ENCODE results near the gene HEPN1. TPM values are rescaled to one million over a fixed set of nuclear protein-coding genes. Genes with fewer than 3 reads are reported as not detected.

The HEPN1 gene
- total RNA-seq, 1 experiment from 2014 or later, result not detected

- ChIA-PET CTCF (no interaction called here), POLR2A (ENCODE audit: unreplicated experiment) (no interaction called here)
- Histone ChIP-seq H3K4me3 (no peak overlapping the region), H3K27me3 (ENCODE audit: insufficient read depth, low read depth) (peaks cover 10% of the 10 kb centered on the region; the same call in 1 of the 2 replicates), H3F3A (ENCODE audit: insufficient read depth, low read depth) (no peaks in the 10 kb centered on the region; the same call in 1 of the 2 replicates), H3K9me3 (ENCODE audit: insufficient read depth, low read depth) (no peaks in the 10 kb centered on the region), H4K20me1 (ENCODE audit: insufficient read depth) (no peaks in the 10 kb centered on the region), H3K79me2 (ENCODE audit: low read depth) (no peaks in the 10 kb centered on the region), H3K4me2 (no peak overlapping the region), H2AFZ (no peak overlapping the region), H3K27ac (no peak overlapping the region), H3K9me2 (ENCODE audit: insufficient read depth) (no peaks in the 10 kb centered on the region), H3K4me1 (replicated peaks; ENCODE audit: insufficient read depth) (0 out of 2 replicates have a peak, but pooled peaks cover 7% of the 10 kb centered on the region), H3K36me3 (ENCODE audit: low read depth) (no peaks in the 10 kb centered on the region)
- BruUV-seq (replicated peaks), result no TSS peak
- no peak for DNase-seq
- intact Hi-C loops (cut with micrococcal nuclease; ENCODE audit: unreplicated experiment), result no loop called here
- TF ChIP-seq CTCF (conservative IDR thresholded peaks at IDR 0.05), result no peak
- TF ChIP-seq EZH2 (IDR thresholded peaks at IDR 0.05; ENCODE audit: low read depth), result no peak
Measured at GRCh38 chr11:124930799-124931198, 11.7 kb downstream of the HEPN1 start.

GRCh38 chr11:124934862-124935547 is 16.0 kb downstream of the HEPN1 start:
- no peaks in the 10 kb centered on the region for H3K9me2 ChIP-seq (ENCODE audit: insufficient read depth)
- 0 out of 2 replicates have a peak, but pooled peaks cover 7% of the 10 kb centered on the region for H3K4me1 ChIP-seq (replicated peaks; ENCODE audit: insufficient read depth)
- no peak overlapping the region for H3K27ac ChIP-seq
- H3K4me2 ChIP-seq, result no peak overlapping the region
- no peaks in the 10 kb centered on the region for H3K9me3 ChIP-seq (ENCODE audit: insufficient read depth, low read depth)
- H3K27me3 ChIP-seq (ENCODE audit: insufficient read depth, low read depth), result peaks cover 28% of the 10 kb centered on the region; the same call in 1 of the 2 replicates
- no peak for DNase-seq
- no peak overlapping the region for H3K4me3 ChIP-seq
- no peaks in the 10 kb centered on the region for H4K20me1 ChIP-seq (ENCODE audit: insufficient read depth)
- POLR2A ChIA-PET (ENCODE audit: unreplicated experiment), result no interaction called here
- CTCF ChIA-PET, result no interaction called here
- H3K79me2 ChIP-seq (ENCODE audit: low read depth), result no peaks in the 10 kb centered on the region
- intact Hi-C loops (cut with micrococcal nuclease; ENCODE audit: unreplicated experiment), result no loop called here
- H2AFZ ChIP-seq, result no peak overlapping the region
- TF ChIP-seq CTCF (conservative IDR thresholded peaks at IDR 0.05) (no peak), EZH2 (IDR thresholded peaks at IDR 0.05; ENCODE audit: low read depth) (no peak)
- H3F3A ChIP-seq (ENCODE audit: insufficient read depth, low read depth), result no peaks in the 10 kb centered on the region; the same call in 1 of the 2 replicates
- no peaks in the 10 kb centered on the region for H3K36me3 ChIP-seq (ENCODE audit: low read depth)
- no TSS peak for BruUV-seq (replicated peaks)

- intact Hi-C loops (cut with micrococcal nuclease; ENCODE audit: unreplicated experiment), result no loop called here
- BruUV-seq (replicated peaks), result no TSS peak
- no peaks in the 10 kb centered on the region for H3K9me2 ChIP-seq (ENCODE audit: insufficient read depth)
- H3K36me3 ChIP-seq (ENCODE audit: low read depth), result no peaks in the 10 kb centered on the region
- no peak within 1 kb of the TSS for H2AFZ ChIP-seq
- no peak within 1 kb of the TSS for H3K4me2 ChIP-seq
- no peak within 1 kb of the TSS for H3K27ac ChIP-seq
- DNase-seq, result no peak
- CTCF ChIA-PET, result no interaction called here
- no peaks in the 10 kb centered on the region for H3K79me2 ChIP-seq (ENCODE audit: low read depth)
- no peak for TF ChIP-seq CTCF (conservative IDR thresholded peaks at IDR 0.05)
- TF ChIP-seq EZH2 (IDR thresholded peaks at IDR 0.05; ENCODE audit: low read depth), result no peak
- no peaks in the 10 kb centered on the region for H3K9me3 ChIP-seq (ENCODE audit: insufficient read depth, low read depth)
- H3K27me3 ChIP-seq (ENCODE audit: insufficient read depth, low read depth), result peaks cover 24% of the 10 kb centered on the region; the same call in 1 of the 2 replicates
- 0 out of 2 replicates have a peak, but pooled peaks cover 7% of the 10 kb centered on the region for H3K4me1 ChIP-seq (replicated peaks; ENCODE audit: insufficient read depth)
- no peaks in the 10 kb centered on the region for H4K20me1 ChIP-seq (ENCODE audit: insufficient read depth)
- no peak within 1 kb of the TSS for H3K4me3 ChIP-seq
- H3F3A ChIP-seq (ENCODE audit: insufficient read depth, low read depth), result no peaks in the 10 kb centered on the region; the same call in 1 of the 2 replicates
- POLR2A ChIA-PET (ENCODE audit: unreplicated experiment), result no interaction called here
Measured at GRCh38 chr11:124935548-124936514, 16.8 kb downstream of the HEPN1 start, which contains the start of gene HEPACAM. Gene HEPACAM, minus strand, starts transcription at chr11:124936047. Its CDS starts 41 bp downstream, at chr11:124936006.
